Bronchial epithelial cell (primary cell): Measurements from ENCODE around the gene TBX10. TPM values are rescaled to one million over a fixed set of nuclear protein-coding genes. Genes with fewer than 3 reads are reported as not detected.
"Not testable (repeated sequence)": the region's sequence is repeated elsewhere in the genome, so short reads cannot be mapped to it uniquely, and the experiment has no call there.

Source experiments
- DNase-seq: peaks from one replicate; pipeline ENCODE4 v3.0.0-alpha.2; 2010; ENCODE audit warnings: low read depth
- FAIRE-seq: peaks from 2 replicates; lab custom pipeline; 2011; peaks lifted over from hg19 to GRCh38; lab: Jason Lieb, UNC
- H3K27me3 ChIP-seq: 2 replicates; pipeline ENCODE4 v1.5.1; 2011; ENCODE audit warnings: low read length; ENCODE audit not compliant: control insufficient read depth, insufficient read depth
- H3K36me3 ChIP-seq: 2 replicates; pipeline ENCODE4 v1.5.1; 2011; ENCODE audit warnings: low read length; ENCODE audit not compliant: control insufficient read depth, insufficient read depth
- H3K4me3 ChIP-seq: 2 replicates; pipeline ENCODE4 v1.5.1; 2011; ENCODE audit warnings: mild to moderate bottlenecking, low read depth, low read length, control low read depth
- total RNA-seq: library from RNA; depleted of rRNA; stranded (reverse); fragments of >200 nt; gene quantifications from 2 replicates; pipeline ENCODE4 v1.2.1, GENCODE V29; 2014
- TF ChIP-seq, protein P1 (sequence below): IDR thresholded peaks from 2 replicates; pipeline ENCODE4 v1.5.1; 2011; ENCODE audit warnings: mild to moderate bottlenecking, moderate library complexity, low read length, control low read depth, inconsistent platforms; ENCODE audit not compliant: insufficient read depth, severe bottlenecking

Gene TBX10
- total RNA-seq, 1 donor from 2014 or later: not detected

DNA sequence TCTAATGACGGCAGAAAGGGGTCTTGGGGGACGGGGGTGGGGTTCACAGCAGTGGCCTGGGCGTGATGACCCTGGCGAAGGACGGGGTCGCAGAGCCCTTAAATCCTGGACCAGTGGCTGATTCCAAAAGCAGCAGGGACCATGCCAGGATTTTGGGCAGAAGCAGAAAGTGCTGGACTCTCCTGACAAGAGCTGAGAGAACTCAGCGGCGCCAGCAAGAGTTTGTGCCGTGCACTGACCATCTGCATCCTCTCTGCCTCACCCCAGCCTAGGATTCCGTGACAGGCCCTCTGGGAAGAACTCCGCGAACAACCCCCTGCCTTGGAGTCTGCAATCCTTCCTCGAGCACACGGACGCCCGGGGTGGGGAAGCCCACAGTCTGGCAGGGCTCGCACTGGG lies 33.5 kb downstream of the TBX10 start:
- DNase-seq: no peak
- no peak for FAIRE-seq
- TF ChIP-seq, protein P1, sequence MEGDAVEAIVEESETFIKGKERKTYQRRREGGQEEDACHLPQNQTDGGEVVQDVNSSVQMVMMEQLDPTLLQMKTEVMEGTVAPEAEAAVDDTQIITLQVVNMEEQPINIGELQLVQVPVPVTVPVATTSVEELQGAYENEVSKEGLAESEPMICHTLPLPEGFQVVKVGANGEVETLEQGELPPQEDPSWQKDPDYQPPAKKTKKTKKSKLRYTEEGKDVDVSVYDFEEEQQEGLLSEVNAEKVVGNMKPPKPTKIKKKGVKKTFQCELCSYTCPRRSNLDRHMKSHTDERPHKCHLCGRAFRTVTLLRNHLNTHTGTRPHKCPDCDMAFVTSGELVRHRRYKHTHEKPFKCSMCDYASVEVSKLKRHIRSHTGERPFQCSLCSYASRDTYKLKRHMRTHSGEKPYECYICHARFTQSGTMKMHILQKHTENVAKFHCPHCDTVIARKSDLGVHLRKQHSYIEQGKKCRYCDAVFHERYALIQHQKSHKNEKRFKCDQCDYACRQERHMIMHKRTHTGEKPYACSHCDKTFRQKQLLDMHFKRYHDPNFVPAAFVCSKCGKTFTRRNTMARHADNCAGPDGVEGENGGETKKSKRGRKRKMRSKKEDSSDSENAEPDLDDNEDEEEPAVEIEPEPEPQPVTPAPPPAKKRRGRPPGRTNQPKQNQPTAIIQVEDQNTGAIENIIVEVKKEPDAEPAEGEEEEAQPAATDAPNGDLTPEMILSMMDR: no peak
- peak overlapping the region; percentile 97 for H3K4me3 ChIP-seq
- no peaks in the 10 kb centered on the region for H3K27me3 ChIP-seq
- peaks cover 18% of the 10 kb centered on the region for H3K36me3 ChIP-seq

DNA sequence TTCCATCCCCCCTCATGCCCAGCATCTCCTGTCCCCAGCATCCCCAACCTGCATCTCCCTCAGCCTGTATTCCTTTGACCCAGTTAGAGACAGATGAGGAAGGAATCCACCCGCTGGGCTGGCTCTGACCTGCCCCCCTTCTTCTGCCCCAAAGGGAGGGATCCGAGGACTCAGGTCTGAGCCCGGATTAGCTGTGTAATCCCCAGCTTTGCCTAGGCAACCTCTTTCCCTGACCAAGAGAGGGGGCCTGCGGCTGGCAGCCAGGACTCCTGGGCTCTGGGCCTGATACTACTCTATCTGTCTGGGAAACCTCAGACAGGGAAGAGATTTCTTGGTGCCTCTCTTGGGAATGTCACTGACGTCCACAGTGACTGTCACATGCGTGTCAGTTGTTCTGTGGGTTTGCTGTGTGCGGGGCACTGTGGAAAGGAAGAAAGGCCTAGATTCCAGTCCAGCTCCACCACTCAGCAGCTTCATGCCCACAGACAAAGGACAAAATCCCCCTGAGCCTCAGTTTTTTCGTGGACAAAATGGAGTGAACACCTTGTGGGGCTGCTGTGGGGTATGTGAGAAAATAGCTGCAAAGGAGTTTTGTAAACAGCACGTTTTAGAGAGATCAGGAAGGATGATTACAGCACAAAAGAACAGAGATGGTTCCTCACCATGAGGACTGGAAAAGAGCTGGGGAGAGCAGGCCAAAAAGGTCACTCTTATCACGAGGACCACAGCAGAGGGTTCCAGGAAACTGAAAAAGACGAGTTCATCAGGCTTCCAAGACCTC lies 34.1 kb downstream of the TBX10 start:
- Histone ChIP-seq H3K36me3 (peaks cover 13% of the 10 kb centered on the region), H3K27me3 (no peaks in the 10 kb centered on the region), H3K4me3 (no peak overlapping the region)
- no peak for DNase-seq
- TF ChIP-seq, protein P1: no peak
- FAIRE-seq: no peak

DNA sequence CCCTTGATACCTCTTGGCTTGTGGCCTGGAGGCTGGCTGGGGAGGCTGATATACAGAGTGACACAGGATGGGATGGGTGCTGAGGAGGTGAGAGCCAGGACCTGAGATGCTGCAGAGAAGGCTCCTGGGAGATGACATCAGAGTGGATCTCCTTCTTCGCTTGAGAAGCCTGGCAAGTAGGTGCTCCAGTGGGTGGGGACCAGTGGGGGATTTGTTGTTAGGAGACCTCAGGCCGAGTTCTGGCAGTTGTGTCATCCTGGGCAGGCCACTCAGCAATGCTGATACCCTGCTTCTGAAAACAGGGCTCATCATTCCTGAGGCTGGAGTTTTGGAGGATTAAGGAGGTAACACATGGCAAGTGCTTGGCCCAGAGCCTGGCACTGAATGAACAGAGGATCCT lies 34.7 kb downstream of the TBX10 start:
- TF ChIP-seq, protein P1: no peak
- Histone ChIP-seq H3K36me3 (peaks cover 10% of the 10 kb centered on the region), H3K4me3 (no peak overlapping the region), H3K27me3 (no peaks in the 10 kb centered on the region)
- DNase-seq (no peak), FAIRE-seq (no peak)

DNA sequence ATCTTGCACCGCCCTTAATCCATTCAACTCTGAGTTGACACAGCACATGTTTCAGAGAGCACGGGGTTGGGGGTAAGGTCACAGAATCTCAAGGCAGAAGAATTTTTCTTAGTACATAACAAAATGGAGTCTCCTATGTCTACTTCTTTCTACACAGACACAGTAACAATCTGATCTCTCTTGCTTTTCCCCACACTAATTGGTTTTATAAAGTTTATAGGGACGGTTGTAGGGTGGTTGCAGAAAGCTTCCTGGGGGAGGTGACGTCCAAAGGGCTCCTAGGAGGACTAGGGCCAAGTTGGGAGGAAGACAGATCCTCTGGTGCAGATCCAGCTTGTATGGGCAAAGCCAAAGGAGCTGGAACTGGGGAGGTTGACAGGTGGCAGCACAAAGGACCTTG lies 35.4 kb downstream of the TBX10 start:
- H3K27me3 ChIP-seq, DNase-seq, H3K4me3 ChIP-seq, FAIRE-seq, H3K36me3 ChIP-seq: not testable (repeated sequence)

DNA sequence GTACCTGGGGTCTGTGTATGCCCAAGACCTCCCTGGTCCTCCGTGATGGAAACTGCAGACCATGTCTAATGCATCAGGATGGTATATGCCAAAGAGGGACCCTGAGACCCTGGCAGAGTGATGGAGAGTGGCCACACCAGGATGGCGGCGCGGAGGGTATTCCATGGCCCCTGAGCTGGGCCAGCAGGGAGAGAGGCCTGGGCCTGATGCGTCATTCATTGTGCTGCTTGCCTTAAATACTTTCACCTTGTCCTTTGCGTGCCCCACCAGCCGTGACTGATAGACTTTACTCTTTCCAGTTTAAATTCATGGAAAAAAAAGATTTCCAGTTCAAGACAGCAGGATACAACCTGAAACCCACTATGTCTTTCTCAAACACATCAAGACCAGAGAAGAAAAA lies 38.5 kb downstream of the TBX10 start:
- no peaks in the 10 kb centered on the region for H3K36me3 ChIP-seq
- no peak overlapping the region for H3K4me3 ChIP-seq
- H3K27me3 ChIP-seq: no peaks in the 10 kb centered on the region
- DNase-seq (no peak), FAIRE-seq (no peak)
- TF ChIP-seq, protein P1: no peak

DNA sequence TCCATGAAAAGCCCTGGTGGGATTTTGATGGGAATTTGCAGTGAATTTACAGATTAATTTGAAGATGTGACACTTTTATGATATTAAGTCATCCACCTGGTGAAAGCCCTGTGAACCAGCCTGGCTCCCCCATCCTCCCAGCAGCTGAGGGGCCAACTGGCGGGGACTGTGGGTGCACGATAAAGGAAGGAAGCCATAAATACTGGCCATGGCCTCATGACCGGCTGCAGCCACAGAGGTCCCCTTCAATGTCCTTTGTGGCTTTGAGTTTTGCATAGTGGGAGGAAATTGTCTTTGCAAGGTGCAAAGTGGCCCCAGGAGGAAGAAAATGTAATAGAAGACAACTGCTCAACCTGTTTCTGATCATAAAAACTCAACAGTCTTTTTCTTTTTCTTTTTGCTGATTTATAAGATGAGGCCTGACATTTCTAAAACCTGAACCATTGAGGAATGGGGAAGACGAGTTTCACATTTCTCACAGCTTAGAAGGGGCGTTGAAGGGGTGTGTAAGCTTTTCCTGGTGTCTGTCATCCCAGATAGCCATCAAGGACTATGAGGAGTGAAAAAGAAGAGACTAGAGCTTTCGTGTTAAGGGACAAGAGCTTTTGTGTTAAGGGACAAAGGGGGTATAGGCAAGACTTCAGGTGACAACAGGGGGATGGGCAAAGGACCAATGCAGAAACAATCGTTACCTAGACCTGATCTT lies 39.1 kb downstream of the TBX10 start:
- Histone ChIP-seq H3K27me3 (no peaks in the 10 kb centered on the region), H3K36me3 (no peaks in the 10 kb centered on the region), H3K4me3 (no peak overlapping the region)
- no peak for DNase-seq
- no peak for FAIRE-seq
- TF ChIP-seq, protein P1: no peak
